Astrocyte of the spinal cord (primary cell): ENCODE results near the gene LZTR1.

Experiments
- DNase-seq: peaks from one replicate; pipeline ENCODE4 v3.0.0; 2011; ENCODE audit warnings: low read depth, low spot score
- H3K4me3 ChIP-seq: 2 replicates; pipeline ENCODE4 v1.5.1; 2011; ENCODE audit warnings: low read depth, mild to moderate bottlenecking, low read length, moderate library complexity
- CTCF ChIP-seq: IDR thresholded peaks from 2 replicates; pipeline ENCODE4 v1.5.1; 2012; ENCODE audit warnings: low read depth, mild to moderate bottlenecking, low read length, inconsistent platforms
- in situ Hi-C: cut with HindIII; loops from 2 replicates; pipeline ENCODE4 v1.10.0; 2017; ENCODE audit warnings: low sequenced_read_pairs

LZTR1 gene

DNA sequence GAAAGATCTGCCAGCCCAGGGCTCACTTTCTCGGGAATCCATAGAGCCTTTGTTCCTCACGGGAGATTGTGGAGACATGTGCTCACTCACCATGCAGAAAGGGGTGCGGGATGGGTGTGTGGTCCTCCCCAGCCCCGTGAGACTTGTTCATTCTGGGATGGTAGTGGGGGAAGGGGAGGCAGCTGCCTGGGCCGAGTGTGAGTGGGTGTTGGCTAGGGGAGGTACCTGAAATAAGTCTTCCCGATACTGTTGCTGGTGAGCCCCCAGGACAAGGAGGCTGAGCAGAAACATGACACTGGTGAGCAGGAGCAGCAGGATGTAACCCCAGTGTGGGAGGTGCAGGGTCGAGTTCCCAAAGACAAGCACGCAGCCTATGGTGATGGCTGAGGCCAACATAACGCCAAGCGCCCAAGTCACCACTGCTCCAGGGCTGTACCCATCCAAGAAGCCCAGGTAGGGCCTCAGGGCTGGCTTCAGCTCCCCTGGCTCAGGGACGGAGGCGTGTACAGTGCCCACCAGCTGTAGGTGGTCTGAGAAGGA lies 47.5 kb downstream of the LZTR1 start:
- in situ Hi-C loops = no loop called here

DNA sequence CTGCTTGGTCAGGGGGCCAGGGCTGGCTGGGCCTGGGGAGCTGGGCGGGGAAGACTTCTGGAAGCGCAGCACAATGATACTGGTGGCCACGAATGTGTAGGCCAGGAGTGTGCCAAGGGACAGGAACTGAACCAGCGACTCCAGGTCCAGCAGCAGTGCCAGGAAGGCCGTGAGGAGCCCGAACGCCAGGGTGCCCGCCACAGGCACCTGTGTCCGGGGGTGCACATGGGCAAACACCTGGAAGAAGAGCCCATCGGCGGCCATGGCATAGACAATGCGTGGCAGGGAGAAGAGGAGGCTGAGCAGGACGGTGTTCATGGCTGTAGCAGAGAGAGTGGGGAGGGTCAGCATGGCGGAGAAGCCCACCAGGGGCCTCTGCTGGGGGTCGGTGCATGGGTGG lies 47.9 kb downstream of the LZTR1 start:
- DNase-seq = no peak
- no peak overlapping the region for H3K4me3 ChIP-seq
- in situ Hi-C loops = no loop called here
- no peak for TF ChIP-seq CTCF

More for the DNA sequence above, 47.5 kb downstream of the LZTR1 start:
- H3K4me3 ChIP-seq = no peak overlapping the region
- DNase-seq = no peak
- no peak for TF ChIP-seq CTCF

- H3K4me3 ChIP-seq = no peak overlapping the region
- in situ Hi-C loops = no loop called here
- TF ChIP-seq CTCF = no peak
Observed at GRCh38 chr22:21030621-21031544, 48.8 kb downstream of the LZTR1 start.

GRCh38 chr22:21031545-21032036 lies 49.5 kb downstream of the LZTR1 start:
- H3K4me3 ChIP-seq = no peak overlapping the region
- DNase-seq = no peak
- TF ChIP-seq CTCF = no peak
- in situ Hi-C loops = no loop called here

More at GRCh38 chr22:21030621-21031544, 48.8 kb downstream of the LZTR1 start:
- DNase-seq = no peak

GRCh38 chr22:21032037-21032867 lies 50.2 kb downstream of the LZTR1 start, which contains the start of gene SLC7A4:
TSS of gene SLC7A4 (minus strand) at chr22:21032561. CDS start at chr22:21031812, 749 bp downstream.
- in situ Hi-C loops = no loop called here
- no peak for DNase-seq
- no peak within 1 kb of the TSS for H3K4me3 ChIP-seq
- no peak for TF ChIP-seq CTCF
